ENCODE measurements around the gene ST14. TPM values are rescaled to one million over a fixed set of nuclear protein-coding genes. Genes with fewer than 3 reads are reported as not detected.
"Not testable (repeated sequence)": the region's sequence is repeated elsewhere in the genome, so short reads cannot be mapped to it uniquely, and the experiment has no call there.

ST14 gene
- total and polyA plus RNA-seq, 4 donors = 24.3 to 81.1 (median 54.1) TPM

GRCh38 chr11:130168105-130168504 lies 8.5 kb downstream of the ST14 start:
- ATAC-seq (ENCODE audit: insufficient read depth, low FRiP score) (no peak), DNase-seq (no peak)
- Histone ChIP-seq H3K9me3 (ENCODE audit: control insufficient read depth in 4 of 4, insufficient read depth in 3 of 4, low read length in 3 of 4) (no peaks in the 10 kb centered on the region), H3K36me3 (ENCODE audit: control insufficient read depth in 4 of 4, insufficient read depth in 4 of 4, low read length in 4 of 4) (no peaks in the 10 kb centered on the region), H3K4me1 (ENCODE audit: control insufficient read depth in 5 of 5, insufficient read depth in 5 of 5, low read length in 5 of 5) (peaks cover 0 to 21% (median 14%) of the 10 kb centered on the region in 5 donors), H3K4me3 (no peak overlapping the region), H3K9ac (ENCODE audit: insufficient read depth in 1 of 2, low read length in 2 of 2) (no peak overlapping the region), H3K27ac (ENCODE audit: low read depth in 1 of 2, low read length in 1 of 2) (no peak overlapping the region), H3K27me3 (ENCODE audit: control insufficient read depth in 3 of 3, insufficient read depth in 3 of 3, low read length in 2 of 3) (no peaks in the 10 kb centered on the region)
- WGBS, 2 donors = 83 to 88% methylated on average over 7 of the region's 7 CpGs
- TF ChIP-seq CTCF (IDR thresholded peaks at IDR 0.05; ENCODE audit: control extremely low read depth, extremely low read depth) = no peak

- H3K36me3 ChIP-seq (ENCODE audit: control insufficient read depth in 4 of 4, insufficient read depth in 4 of 4, low read length in 4 of 4) = no peaks in the 10 kb centered on the region
- no peak for TF ChIP-seq CTCF (IDR thresholded peaks at IDR 0.05; ENCODE audit: control extremely low read depth, extremely low read depth)
- H3K4me1 ChIP-seq (ENCODE audit: control insufficient read depth in 5 of 5, insufficient read depth in 5 of 5, low read length in 5 of 5) = peaks cover 0 to 11% (median 4%) of the 10 kb centered on the region in 5 donors
- WGBS, 2 donors = 74 to 84% methylated on average over 8 of the region's 8 CpGs
- DNase-seq = no peak
- no peak overlapping the region for H3K27ac ChIP-seq (ENCODE audit: low read depth in 1 of 2, low read length in 1 of 2)
- no peaks in the 10 kb centered on the region for H3K27me3 ChIP-seq (ENCODE audit: control insufficient read depth in 3 of 3, insufficient read depth in 3 of 3, low read length in 2 of 3)
- no peak overlapping the region for H3K9ac ChIP-seq (ENCODE audit: insufficient read depth in 1 of 2, low read length in 2 of 2)
- ATAC-seq (ENCODE audit: insufficient read depth, low FRiP score) = no peak
- no peak overlapping the region for H3K4me3 ChIP-seq
- peaks cover 0 to 3% (median 0%) of the 10 kb centered on the region in 4 donors for H3K9me3 ChIP-seq (ENCODE audit: control insufficient read depth in 4 of 4, insufficient read depth in 3 of 4, low read length in 3 of 4)
These were observed 10.8 kb downstream of the ST14 start for GRCh38 chr11:130170345-130170744.

- DNase-seq (no peak), ATAC-seq (ENCODE audit: insufficient read depth, low FRiP score) (no peak)
- no peaks in the 10 kb centered on the region for H3K36me3 ChIP-seq (ENCODE audit: control insufficient read depth in 4 of 4, insufficient read depth in 4 of 4, low read length in 4 of 4)
- no peak overlapping the region for H3K27ac ChIP-seq (ENCODE audit: low read depth in 1 of 2, low read length in 1 of 2)
- no peak overlapping the region for H3K9ac ChIP-seq (ENCODE audit: insufficient read depth in 1 of 2, low read length in 2 of 2)
- no peaks in the 10 kb centered on the region for H3K27me3 ChIP-seq (ENCODE audit: control insufficient read depth in 3 of 3, insufficient read depth in 3 of 3, low read length in 2 of 3)
- 34 to 45% methylated on average over 5 of the region's 5 CpGs for WGBS, 2 donors
- peaks cover 0 to 3% (median 0%) of the 10 kb centered on the region in 4 donors for H3K9me3 ChIP-seq (ENCODE audit: control insufficient read depth in 4 of 4, insufficient read depth in 3 of 4, low read length in 3 of 4)
- no peak for TF ChIP-seq CTCF (IDR thresholded peaks at IDR 0.05; ENCODE audit: control extremely low read depth, extremely low read depth)
- no peak overlapping the region for H3K4me3 ChIP-seq
- H3K4me1 ChIP-seq (ENCODE audit: control insufficient read depth in 5 of 5, insufficient read depth in 5 of 5, low read length in 5 of 5) = peaks cover 0 to 4% (median 0%) of the 10 kb centered on the region in 5 donors
These were observed 12.0 kb downstream of the ST14 start for GRCh38 chr11:130171534-130171933.

GRCh38 chr11:130172001-130172400 lies 12.4 kb downstream of the ST14 start:
- DNase-seq = not testable (repeated sequence)

More at GRCh38 chr11:130172001-130172400, 12.4 kb downstream of the ST14 start:
- not testable (repeated sequence) for ATAC-seq (ENCODE audit: insufficient read depth, low FRiP score); H3K4me1 ChIP-seq (ENCODE audit: control insufficient read depth in 5 of 5, insufficient read depth in 5 of 5, low read length in 5 of 5); H3K9ac ChIP-seq (ENCODE audit: insufficient read depth in 1 of 2, low read length in 2 of 2); H3K27ac ChIP-seq (ENCODE audit: low read depth in 1 of 2, low read length in 1 of 2); H3K9me3 ChIP-seq (ENCODE audit: control insufficient read depth in 4 of 4, insufficient read depth in 3 of 4, low read length in 3 of 4); H3K4me3 ChIP-seq; H3K36me3 ChIP-seq (ENCODE audit: control insufficient read depth in 4 of 4, insufficient read depth in 4 of 4, low read length in 4 of 4); H3K27me3 ChIP-seq (ENCODE audit: control insufficient read depth in 3 of 3, insufficient read depth in 3 of 3, low read length in 2 of 3)
- 77 to 79% methylated on average over 3 of the region's 3 CpGs for WGBS, 2 donors

Data from lung (tissue), 12 donors.